8988T (cell line): ENCODE measurements around the gene TNFAIP1.
"Not testable (repeated sequence)": the region's sequence is repeated elsewhere in the genome, so short reads cannot be mapped to it uniquely, and the experiment has no call there.

Experiments used
- DNase-seq: peaks from one replicate; pipeline ENCODE4 v3.0.0; 2011

TNFAIP1 gene

GRCh38 chr17:28335201-28335958, at the start of gene TNFAIP1, which contains the start of gene IFT20:
Gene TNFAIP1, plus strand, starts transcription at chr17:28335761. Its CDS starts 3,761 bp downstream, at chr17:28339522.
Gene IFT20, minus strand, starts transcription at chr17:28335472. Its CDS starts 3,487 bp downstream, at chr17:28331985.
- DNase-seq: peak; percentile 90

- no peak for DNase-seq
These were observed 49.6 kb upstream of the TNFAIP1 start for GRCh38 chr17:28285965-28286364.

- no peak for DNase-seq
These were observed 44.9 kb upstream of the TNFAIP1 start for GRCh38 chr17:28290703-28291102.

- DNase-seq: no peak
These were observed 43.7 kb upstream of the TNFAIP1 start for GRCh38 chr17:28291780-28292330.

- DNase-seq: not testable (repeated sequence)
These were observed 42.7 kb upstream of the TNFAIP1 start for GRCh38 chr17:28292878-28293277.

- no peak for DNase-seq
These were observed 41.6 kb upstream of the TNFAIP1 start for GRCh38 chr17:28293994-28294393.

- no peak for DNase-seq
These were observed 39.6 kb upstream of the TNFAIP1 start for GRCh38 chr17:28295677-28296578.

GRCh38 chr17:28298449-28298848, 37.1 kb upstream of the TNFAIP1 start:
- DNase-seq: no peak

- no peak for DNase-seq
These were observed 28.6 kb upstream of the TNFAIP1 start for GRCh38 chr17:28306954-28307401.

GRCh38 chr17:28313841-28314240, 21.7 kb upstream of the TNFAIP1 start:
- DNase-seq: no peak

- no peak for DNase-seq
These were observed 19.5 kb upstream of the TNFAIP1 start for GRCh38 chr17:28315846-28316705.

- DNase-seq: no peak
These were observed 18.2 kb upstream of the TNFAIP1 start for GRCh38 chr17:28317099-28317965.

- DNase-seq: no peak
These were observed 17.4 kb upstream of the TNFAIP1 start for GRCh38 chr17:28317966-28318758.

GRCh38 chr17:28318759-28319597, 16.6 kb upstream of the TNFAIP1 start, which contains the start of gene TMEM97:
Gene TMEM97, plus strand, starts transcription at chr17:28319200. Its CDS starts 40 bp downstream, at chr17:28319240.
- DNase-seq: peak; percentile 95

- DNase-seq: no peak
These were observed 16.0 kb upstream of the TNFAIP1 start for GRCh38 chr17:28319598-28319935.

- no peak for DNase-seq
These were observed 15.1 kb upstream of the TNFAIP1 start for GRCh38 chr17:28320215-28321061.

GRCh38 chr17:28324267-28324745, 11.3 kb upstream of the TNFAIP1 start:
- no peak for DNase-seq

- no peak for DNase-seq
These were observed 10.8 kb upstream of the TNFAIP1 start for GRCh38 chr17:28324781-28325180.
